Superior temporal gyrus (tissue), 1 donor: ENCODE data around the gene NOL11.
A peak's percentile ranks its signal among the peaks of the same experiment; 100 is the strongest.
"Not testable (repeated sequence)": the region's sequence is repeated elsewhere in the genome, so short reads cannot be mapped to it uniquely, and the experiment has no call there.

ENCODE experiments used
- DNase-seq: peaks from one replicate; pipeline ENCODE4 v3.0.0-alpha.2; 2016; ENCODE audit errors: extremely low spot score

The NOL11 gene

GRCh38 chr17:67717624-67718324 lies at the start of gene NOL11:
NOL11 (plus strand) TSS chr17:67717936; CDS start chr17:67717948, 12 bp downstream.
- peak; percentile 99 for DNase-seq

GRCh38 chr17:67671493-67671892 lies 46.2 kb upstream of the NOL11 start:
- no peak for DNase-seq

GRCh38 chr17:67672592-67673335 lies 45.0 kb upstream of the NOL11 start:
- no peak for DNase-seq

GRCh38 chr17:67675481-67675880 lies 42.3 kb upstream of the NOL11 start:
- DNase-seq = no peak

GRCh38 chr17:67676305-67676704 lies 41.4 kb upstream of the NOL11 start:
- DNase-seq = no peak

GRCh38 chr17:67678414-67678813 lies 39.3 kb upstream of the NOL11 start:
- DNase-seq = no peak

- no peak for DNase-seq
Observed at GRCh38 chr17:67679225-67679624, 38.5 kb upstream of the NOL11 start.

GRCh38 chr17:67679721-67680120 lies 38.0 kb upstream of the NOL11 start:
- DNase-seq = no peak

- no peak for DNase-seq
Observed at GRCh38 chr17:67680445-67681224, 37.1 kb upstream of the NOL11 start.

- DNase-seq = no peak
Observed at GRCh38 chr17:67682196-67682595, 35.5 kb upstream of the NOL11 start.

- DNase-seq = no peak
Observed at GRCh38 chr17:67685351-67685750, 32.4 kb upstream of the NOL11 start.

- no peak for DNase-seq
Observed at GRCh38 chr17:67686241-67686640, 31.5 kb upstream of the NOL11 start.

GRCh38 chr17:67687511-67687910 lies 30.2 kb upstream of the NOL11 start:
- no peak for DNase-seq

- peak; percentile 90 for DNase-seq
Observed at GRCh38 chr17:67689534-67690177, 28.1 kb upstream of the NOL11 start.

GRCh38 chr17:67693811-67694210 lies 23.9 kb upstream of the NOL11 start:
- DNase-seq = no peak

- no peak for DNase-seq
Observed at GRCh38 chr17:67696347-67696746, 21.4 kb upstream of the NOL11 start.

GRCh38 chr17:67696853-67697498 lies 20.8 kb upstream of the NOL11 start:
- DNase-seq = no peak

- no peak for DNase-seq
Observed at GRCh38 chr17:67700037-67700724, 17.6 kb upstream of the NOL11 start.

- no peak for DNase-seq
Observed at GRCh38 chr17:67700725-67701119, 17.0 kb upstream of the NOL11 start.

- DNase-seq = not testable (repeated sequence)
Observed at GRCh38 chr17:67702861-67703260, 14.9 kb upstream of the NOL11 start.

- DNase-seq = no peak
Observed at GRCh38 chr17:67707442-67707841, 10.3 kb upstream of the NOL11 start.
